ENCODE measurements around the gene BICD1.

GRCh38 chr12:32233568-32233967, 126.9 kb downstream of the BICD1 start:
- no peak for TF ChIP-seq CTCF (conservative IDR thresholded peaks at IDR 0.05; ENCODE audit: low read depth, low read length)
- no peak for TF ChIP-seq EZH2 (IDR thresholded peaks at IDR 0.05; ENCODE audit: low read length, unreplicated experiment)
- no peak for TF ChIP-seq EZH2phosphoT487 (IDR thresholded peaks at IDR 0.05; ENCODE audit: borderline replicate concordance, low read length)
